ENCODE measurements around the gene GABRA5.

- no peak for TF ChIP-seq CTCF (IDR thresholded peaks at IDR 0.05; ENCODE audit: low read depth, low read length)
- TF ChIP-seq EZH2phosphoT487 (IDR thresholded peaks at IDR 0.05; ENCODE audit: low read depth): no peak
Observed at GRCh38 chr15:26893351-26894065, 26.6 kb downstream of the GABRA5 start.

All from OCI-LY3 (cell line).